Fibroblast of pulmonary artery (primary cell): ENCODE measurements around the gene CA12.

ENCODE experiments used
- DNase-seq: peaks from one replicate; pipeline ENCODE4 v3.0.0-alpha.2; 2010; ENCODE audit warnings: low read depth
- H3K4me3 ChIP-seq: replicated peaks from 2 replicates; pipeline ENCODE4 v1.5.1; 2011; ENCODE audit warnings: low read depth, mild to moderate bottlenecking, control low read depth, low read length, moderate library complexity
- CTCF ChIP-seq: IDR thresholded peaks from 2 replicates; pipeline ENCODE4 v1.5.1; 2011; ENCODE audit warnings: mild to moderate bottlenecking, control low read depth, low read length, inconsistent platforms; ENCODE audit errors: missing control alignments

Gene CA12

GRCh38 chr15:63392361-63393009, 10.8 kb upstream of the CA12 start:
- no peak for TF ChIP-seq CTCF
- no peak for DNase-seq
- no peak overlapping the region for H3K4me3 ChIP-seq

- TF ChIP-seq CTCF, result no peak
- no peak overlapping the region for H3K4me3 ChIP-seq
Measured at GRCh38 chr15:63391669-63392360, 10.2 kb upstream of the CA12 start.

GRCh38 chr15:63390689-63391088, 9.0 kb upstream of the CA12 start:
- no peak for DNase-seq
- H3K4me3 ChIP-seq, result no peak overlapping the region
- TF ChIP-seq CTCF, result no peak

More at GRCh38 chr15:63391669-63392360, 10.2 kb upstream of the CA12 start:
- no peak for DNase-seq

GRCh38 chr15:63389902-63390670, 8.4 kb upstream of the CA12 start:
- H3K4me3 ChIP-seq, result no peak overlapping the region
- DNase-seq, result no peak
- no peak for TF ChIP-seq CTCF

GRCh38 chr15:63388511-63388910, 6.9 kb upstream of the CA12 start:
- H3K4me3 ChIP-seq, result no peak overlapping the region
- no peak for TF ChIP-seq CTCF
- DNase-seq, result no peak

GRCh38 chr15:63387748-63388493, 6.3 kb upstream of the CA12 start:
- no peak for DNase-seq
- no peak for TF ChIP-seq CTCF
- no peak overlapping the region for H3K4me3 ChIP-seq
